ENCODE results near the gene SDHC.
"Not testable (repeated sequence)": the region's sequence is repeated elsewhere in the genome, so short reads cannot be mapped to it uniquely, and the experiment has no call there.

The SDHC gene

GRCh38 chr1:161388639-161389038, 74.5 kb downstream of the SDHC start:
- DNase-seq = no peak

- DNase-seq = not testable (repeated sequence)
Observed at GRCh38 chr1:161389158-161389557, 75.0 kb downstream of the SDHC start.

GRCh38 chr1:161389691-161390558, 75.7 kb downstream of the SDHC start:
- peak; percentile 93 for DNase-seq

- no peak for DNase-seq
Observed at GRCh38 chr1:161390559-161390858, 76.3 kb downstream of the SDHC start.

- DNase-seq = not testable (repeated sequence)
Observed at GRCh38 chr1:161391136-161391535, 77.0 kb downstream of the SDHC start.

GRCh38 chr1:161391611-161392010, 77.4 kb downstream of the SDHC start:
- no peak for DNase-seq

GRCh38 chr1:161393151-161393550, 79.0 kb downstream of the SDHC start:
- DNase-seq = no peak

GRCh38 chr1:161397038-161397437, 82.9 kb downstream of the SDHC start:
- DNase-seq = not testable (repeated sequence)

- DNase-seq = no peak
Observed at GRCh38 chr1:161398900-161399256, 84.7 kb downstream of the SDHC start.

- peak; percentile 81 for DNase-seq
Observed at GRCh38 chr1:161399257-161399998, 85.2 kb downstream of the SDHC start.

- no peak for DNase-seq
Observed at GRCh38 chr1:161402446-161402845, 88.3 kb downstream of the SDHC start.

GRCh38 chr1:161404051-161404597, 89.9 kb downstream of the SDHC start:
- no peak for DNase-seq

- not testable (repeated sequence) for DNase-seq
Observed at GRCh38 chr1:161406551-161406950, 92.4 kb downstream of the SDHC start.

GRCh38 chr1:161407451-161407985, 93.3 kb downstream of the SDHC start:
- DNase-seq = no peak

- no peak for DNase-seq
Observed at GRCh38 chr1:161408429-161409052, 94.4 kb downstream of the SDHC start.

- not testable (repeated sequence) for DNase-seq
Observed at GRCh38 chr1:161409848-161410635, 95.9 kb downstream of the SDHC start.

GRCh38 chr1:161410636-161410970, 96.4 kb downstream of the SDHC start:
- not testable (repeated sequence) for DNase-seq

Measured in NCI-H446 treated with DMSO at 0.1 percent for 48 hours (cell line).